GM13976 (cell line): ENCODE results near the gene RAB40C.

Source experiments
- DNase-seq: peaks from one replicate; pipeline ENCODE4 v3.0.0; 2012; ENCODE audit warnings: low spot score
- CTCF ChIP-seq: IDR thresholded peaks from 2 replicates; pipeline ENCODE4 v1.5.1; 2012; ENCODE audit warnings: borderline replicate concordance, mild to moderate bottlenecking; ENCODE audit not compliant: insufficient read depth; ENCODE audit errors: extremely low read depth, missing control alignments, control extremely low read depth
- in situ Hi-C: fragments of 300-500 bp; cut with MboI; formaldehyde crosslinking; loops from one replicate; pipeline ENCODE4 v1.12.0; 2022; ENCODE audit warnings: low sequenced_read_pairs, mixed read lengths, inconsistent platforms; ENCODE audit not compliant: unreplicated experiment

The RAB40C gene

GRCh38 chr16:568401-569258 lies 21.2 kb upstream of the RAB40C start:
- no peak for TF ChIP-seq CTCF
- DNase-seq = no peak
- in situ Hi-C loops = no loop called here

GRCh38 chr16:569445-570254 lies 20.2 kb upstream of the RAB40C start, which contains the start of gene PIGQ:
Gene PIGQ (plus strand): TSS chr16:569968. CDS start chr16:574075, 4,107 bp downstream.
- in situ Hi-C loops = no loop called here
- DNase-seq = peak; percentile 94

DNA sequence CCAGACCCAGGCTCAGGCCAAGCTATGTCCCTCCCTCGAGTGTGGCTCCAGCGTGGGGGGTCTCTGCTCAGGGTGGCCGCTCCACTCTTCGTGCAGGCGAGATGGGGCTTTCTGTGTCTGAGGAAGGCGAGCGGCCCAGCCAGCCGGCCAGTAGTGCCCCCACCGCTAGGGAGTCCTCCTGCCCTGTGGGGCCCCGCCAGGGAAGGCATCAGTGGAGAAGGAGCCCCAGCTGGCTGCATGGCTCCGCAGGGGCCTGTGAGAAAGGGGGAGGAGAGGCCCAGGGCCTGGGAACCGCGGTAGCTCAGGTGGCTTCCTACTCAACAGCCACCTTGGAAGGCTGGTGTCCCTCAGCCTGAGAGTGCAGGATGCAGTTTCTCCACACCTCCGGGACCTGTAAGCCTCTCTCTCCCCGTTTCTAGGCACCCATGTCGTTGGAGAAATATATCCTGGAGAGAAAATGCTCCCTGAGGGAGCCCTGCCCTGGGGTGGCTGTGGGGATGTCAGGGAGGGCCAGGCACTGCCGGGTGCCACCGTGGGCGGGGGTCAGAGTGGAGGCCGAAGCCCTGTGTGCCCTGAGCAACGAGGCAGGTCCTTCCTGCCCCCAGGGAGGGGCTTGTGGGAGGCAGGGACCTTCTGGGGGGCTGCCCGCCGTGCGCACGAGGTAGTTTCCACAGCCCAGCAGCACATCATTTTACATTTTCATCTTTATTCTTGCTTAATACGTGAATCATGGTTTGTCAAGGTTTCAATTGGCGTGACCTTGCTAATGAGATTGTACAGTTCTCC lies 16.8 kb upstream of the RAB40C start:
- TF ChIP-seq CTCF = no peak
- in situ Hi-C loops = no loop called here
- no peak for DNase-seq

More at GRCh38 chr16:569445-570254, 20.2 kb upstream of the RAB40C start, which contains the start of gene PIGQ:
- TF ChIP-seq CTCF = no peak

- DNase-seq = no peak
- TF ChIP-seq CTCF = no peak
- in situ Hi-C loops = no loop called here
Measured at GRCh38 chr16:574021-574760, 15.7 kb upstream of the RAB40C start.

- TF ChIP-seq CTCF = no peak
- in situ Hi-C loops = no loop called here
- DNase-seq = no peak
Measured at GRCh38 chr16:575354-576196, 14.3 kb upstream of the RAB40C start.
